A549 (cell line): ENCODE data around the gene CNOT2.

Experiments
- CBX2 ChIP-seq: fragments of 200-600 bp; sonication (generic); IDR thresholded peaks from 2 replicates; pipeline ENCODE4 v1.6.1; 2016; ENCODE audit warnings: low read depth, mild to moderate bottlenecking, borderline replicate concordance
- CTCF ChIP-seq: fragments of >200 bp; sonication (Bioruptor Twin); formaldehyde crosslinking; IDR thresholded peaks from 3 replicates; pipeline ENCODE4 v1.5.1; 2016
- EP300 ChIP-seq, 2 experiments: fragments of >200 bp; sonication (Bioruptor Twin); formaldehyde crosslinking; IDR thresholded peaks; 2 replicates in 1 of 2; 3 replicates in 1 of 2; pipeline ENCODE4 v1.6.1; 2016 to 2017
- HMGXB4 ChIP-seq: fragments of 250-450 bp; sonication (Bioruptor Pico); IDR thresholded peaks from 2 replicates; pipeline ENCODE4 v1.5.0; 2021; ENCODE audit warnings: mild to moderate bottlenecking, moderate library complexity, borderline replicate concordance
- MAFK ChIP-seq: fragments of 450-650 bp; IDR thresholded peaks from 2 replicates; pipeline ENCODE4 v1.6.1; 2014; ENCODE audit not compliant: partially characterized antibody
- POLR2A ChIP-seq: IDR thresholded peaks from 2 replicates; pipeline ENCODE4 v1.6.1; 2012; ENCODE audit warnings: mild to moderate bottlenecking, low read length
- RAD21 ChIP-seq, 2 experiments: fragments of >200 bp in 1 of 2; sonication (Bioruptor Twin) in 1 of 2; formaldehyde crosslinking in 1 of 2; IDR thresholded peaks in 1 of 2; conservative IDR thresholded peaks in 1 of 2; 2 replicates in 1 of 2; 3 replicates in 1 of 2; pipeline ENCODE4 v1.6.1; 2012 to 2018; ENCODE audit warnings: inconsistent platforms in 1 of 2
- SMC3 ChIP-seq: fragments of >200 bp; sonication (Bioruptor Twin); formaldehyde crosslinking; IDR thresholded peaks from 3 replicates; pipeline ENCODE4 v1.6.1; 2018; ENCODE audit warnings: inconsistent platforms

GRCh38 chr12:70214972-70215617 is 28.1 kb upstream of the CNOT2 start:
- TF ChIP-seq EP300 (IDR thresholded peaks at IDR 0.05) (no peak), CTCF (no peak), RAD21 (conservative IDR thresholded peaks at IDR 0.05 in 1 of 2, IDR thresholded peaks at IDR 0.05 in 1 of 2) (no peak), HMGXB4 (CRISPR knock-in tag) (no peak), POLR2A (no peak), MAFK (no peak), CBX2 (no peak), SMC3 (no peak)
